ENCODE measurements around the gene RAB12.

DNA sequence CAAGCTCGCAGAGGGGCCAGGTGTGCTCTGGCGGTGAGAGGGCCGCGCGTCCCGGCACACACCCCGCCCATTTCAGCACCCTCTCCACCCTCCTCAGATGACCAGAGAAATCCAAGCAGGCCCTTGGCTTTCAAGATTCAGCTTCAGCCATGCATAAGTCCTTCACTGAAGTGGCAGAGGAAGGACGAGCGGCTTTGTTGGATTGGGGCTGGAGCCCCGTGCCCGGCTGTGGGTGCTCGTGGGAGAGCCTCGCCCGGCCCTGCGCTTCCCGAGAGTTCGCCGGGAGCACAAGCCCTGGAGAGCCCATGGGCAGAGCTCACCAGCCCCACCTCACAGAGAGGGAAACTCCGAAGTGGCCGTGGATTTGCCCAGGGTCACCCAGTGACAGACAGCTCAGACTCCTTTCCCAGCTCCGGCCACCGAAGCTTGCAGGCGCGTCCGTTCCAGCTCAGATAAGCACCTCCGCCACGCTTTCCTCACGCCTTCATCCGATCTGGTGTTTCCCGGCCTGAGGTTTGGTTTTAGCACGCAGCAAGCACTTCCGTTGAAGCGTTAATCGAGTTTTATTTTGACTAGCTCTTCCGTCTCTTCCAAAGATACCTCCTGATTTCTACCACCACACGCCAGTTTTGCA is 50.5 kb downstream of the RAB12 start:
- no peak for TF ChIP-seq POLR2AphosphoS5 (IDR thresholded peaks at IDR 0.05; ENCODE audit: low read depth, low read length)
- TF ChIP-seq, protein P1, sequence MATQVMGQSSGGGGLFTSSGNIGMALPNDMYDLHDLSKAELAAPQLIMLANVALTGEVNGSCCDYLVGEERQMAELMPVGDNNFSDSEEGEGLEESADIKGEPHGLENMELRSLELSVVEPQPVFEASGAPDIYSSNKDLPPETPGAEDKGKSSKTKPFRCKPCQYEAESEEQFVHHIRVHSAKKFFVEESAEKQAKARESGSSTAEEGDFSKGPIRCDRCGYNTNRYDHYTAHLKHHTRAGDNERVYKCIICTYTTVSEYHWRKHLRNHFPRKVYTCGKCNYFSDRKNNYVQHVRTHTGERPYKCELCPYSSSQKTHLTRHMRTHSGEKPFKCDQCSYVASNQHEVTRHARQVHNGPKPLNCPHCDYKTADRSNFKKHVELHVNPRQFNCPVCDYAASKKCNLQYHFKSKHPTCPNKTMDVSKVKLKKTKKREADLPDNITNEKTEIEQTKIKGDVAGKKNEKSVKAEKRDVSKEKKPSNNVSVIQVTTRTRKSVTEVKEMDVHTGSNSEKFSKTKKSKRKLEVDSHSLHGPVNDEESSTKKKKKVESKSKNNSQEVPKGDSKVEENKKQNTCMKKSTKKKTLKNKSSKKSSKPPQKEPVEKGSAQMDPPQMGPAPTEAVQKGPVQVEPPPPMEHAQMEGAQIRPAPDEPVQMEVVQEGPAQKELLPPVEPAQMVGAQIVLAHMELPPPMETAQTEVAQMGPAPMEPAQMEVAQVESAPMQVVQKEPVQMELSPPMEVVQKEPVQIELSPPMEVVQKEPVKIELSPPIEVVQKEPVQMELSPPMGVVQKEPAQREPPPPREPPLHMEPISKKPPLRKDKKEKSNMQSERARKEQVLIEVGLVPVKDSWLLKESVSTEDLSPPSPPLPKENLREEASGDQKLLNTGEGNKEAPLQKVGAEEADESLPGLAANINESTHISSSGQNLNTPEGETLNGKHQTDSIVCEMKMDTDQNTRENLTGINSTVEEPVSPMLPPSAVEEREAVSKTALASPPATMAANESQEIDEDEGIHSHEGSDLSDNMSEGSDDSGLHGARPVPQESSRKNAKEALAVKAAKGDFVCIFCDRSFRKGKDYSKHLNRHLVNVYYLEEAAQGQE (IDR thresholded peaks at IDR 0.05; ENCODE audit: insufficient read depth in 1 of 2, low read depth in 2 of 2, low read length in 2 of 2), result no peak

Data from PFSK-1 (cell line).